GM23338 (cell line): ENCODE results near the gene ZNF774. TPM values are rescaled to one million over a fixed set of nuclear protein-coding genes. Genes with fewer than 3 reads are reported as not detected.

Source experiments
- ATAC-seq: fragments of 200-7000 bp; cut with Tn5 transposase; 3 replicates; pipeline ENCODE4 v1.9.1; 2020
- DNase-seq: peaks from one replicate; pipeline ENCODE4 v3.0.0-alpha.2; 2015; ENCODE audit warnings: low spot score
- H2AFZ ChIP-seq: fragments of 200-600 bp; sonication (generic); 2 replicates; pipeline ENCODE4 v1.8.0; 2016; ENCODE audit warnings: antibody characterized with exemption, mild to moderate bottlenecking, moderate library complexity
- H3F3A ChIP-seq: fragments of 200-600 bp; sonication (generic); replicated peaks from 2 replicates; pipeline ENCODE4 v1.8.0; 2017; ENCODE audit warnings: antibody characterized with exemption, mixed run types, low read depth
- H3K27ac ChIP-seq: fragments of 200-600 bp; sonication (generic); 2 replicates; pipeline ENCODE4 v1.6.1; 2016; ENCODE audit warnings: low read depth
- H3K27me3 ChIP-seq: fragments of 200-600 bp; sonication (generic); 2 replicates; pipeline ENCODE4 v1.8.0; 2016; ENCODE audit warnings: mild to moderate bottlenecking, mixed run types, moderate library complexity; ENCODE audit not compliant: insufficient read depth
- H3K36me3 ChIP-seq: fragments of 200-600 bp; sonication (generic); 2 replicates; pipeline ENCODE4 v1.8.0; 2016; ENCODE audit warnings: mild to moderate bottlenecking; ENCODE audit not compliant: insufficient read depth
- H3K4me1 ChIP-seq: fragments of 200-600 bp; sonication (generic); 2 replicates; pipeline ENCODE4 v1.8.0; 2016; ENCODE audit warnings: mild to moderate bottlenecking, moderate library complexity; ENCODE audit not compliant: insufficient read depth
- H3K4me2 ChIP-seq: fragments of 200-600 bp; sonication (generic); 2 replicates; pipeline ENCODE4 v1.7.1; 2017; ENCODE audit warnings: mixed run types
- H3K4me3 ChIP-seq: fragments of 200-600 bp; sonication (generic); 2 replicates; pipeline ENCODE4 v1.6.1; 2016; ENCODE audit warnings: mixed run types
- H3K79me2 ChIP-seq: fragments of 200-600 bp; sonication (generic); replicated peaks from 2 replicates; pipeline ENCODE4 v1.8.0; 2017; ENCODE audit warnings: mild to moderate bottlenecking; ENCODE audit not compliant: insufficient read depth
- H3K9me2 ChIP-seq: fragments of 200-600 bp; sonication (generic); 2 replicates; pipeline ENCODE4 v1.8.0; 2017; ENCODE audit not compliant: insufficient read depth
- H4K20me1 ChIP-seq: fragments of 200-600 bp; sonication (generic); replicated peaks from 2 replicates; pipeline ENCODE4 v1.8.0; 2017; ENCODE audit warnings: mild to moderate bottlenecking; ENCODE audit not compliant: insufficient read depth
- H3K27ac Mint-ChIP-seq: 2 replicates; pipeline ENCODE4 v1.8.0; 2020; ENCODE audit warnings: inconsistent platforms, mild to moderate bottlenecking, moderate library complexity, mixed read lengths
- H3K27me3 Mint-ChIP-seq: 3 replicates; pipeline ENCODE4 v1.8.0; 2022; ENCODE audit warnings: low read depth, mild to moderate bottlenecking, moderate library complexity, mixed read lengths, inconsistent platforms; ENCODE audit not compliant: insufficient read depth, poor library complexity
- H3K36me3 Mint-ChIP-seq: 3 replicates; pipeline ENCODE4 v1.8.0; 2021; ENCODE audit warnings: low read depth, mild to moderate bottlenecking, inconsistent platforms, moderate library complexity, mixed read lengths
- H3K4me1 Mint-ChIP-seq: 3 replicates; pipeline ENCODE4 v1.8.0; 2020; ENCODE audit warnings: mild to moderate bottlenecking, inconsistent platforms, mixed read lengths
- H3K4me3 Mint-ChIP-seq: 3 replicates; pipeline ENCODE4 v1.8.0; 2021; ENCODE audit warnings: moderate library complexity, mild to moderate bottlenecking, inconsistent platforms, mixed read lengths
- H3K9me3 Mint-ChIP-seq: 3 replicates; pipeline ENCODE4 v1.8.0; 2020; ENCODE audit warnings: moderate library complexity, mild to moderate bottlenecking, inconsistent platforms, mixed read lengths
- CREB1 ChIP-seq: fragments of 250-450 bp; sonication (Bioruptor Pico); IDR thresholded peaks from 2 replicates; pipeline ENCODE4 v1.5.0; 2020; ENCODE audit warnings: low read depth, mild to moderate bottlenecking, moderate library complexity
- EZH2 ChIP-seq: fragments of 200-600 bp; sonication (generic); IDR thresholded peaks from one replicate; pipeline ENCODE4 v1.8.0; 2017; ENCODE audit warnings: antibody characterized with exemption, mild to moderate bottlenecking, low read depth; ENCODE audit not compliant: unreplicated experiment
- EZH2phosphoT487 ChIP-seq: fragments of 200-600 bp; sonication (generic); IDR thresholded peaks from one replicate; pipeline ENCODE4 v1.8.1; 2018; ENCODE audit warnings: antibody characterized with exemption; ENCODE audit not compliant: unreplicated experiment
- JUNB ChIP-seq: IDR thresholded peaks from one replicate; pipeline ENCODE4 v1.6.1; 2016; ENCODE audit warnings: antibody characterized with exemption; ENCODE audit not compliant: unreplicated experiment
- NANOG ChIP-seq: IDR thresholded peaks from 2 replicates; pipeline ENCODE4 v1.6.1; 2016; ENCODE audit warnings: antibody characterized with exemption, borderline replicate concordance
- POLR2AphosphoS5 ChIP-seq: IDR thresholded peaks from 2 replicates; pipeline ENCODE4 v1.6.1; 2016; ENCODE audit warnings: antibody characterized with exemption, low read depth
- STAT1 ChIP-seq: IDR thresholded peaks from one replicate; pipeline ENCODE4 v1.6.1; 2016; ENCODE audit warnings: antibody characterized with exemption; ENCODE audit not compliant: unreplicated experiment
- ZNF114 ChIP-seq: fragments of 250-450 bp; sonication (Bioruptor Pico); IDR thresholded peaks from 2 replicates; pipeline ENCODE4 v1.5.0; 2020; ENCODE audit warnings: mild to moderate bottlenecking, moderate library complexity
- ZNF331 ChIP-seq: fragments of 250-450 bp; sonication (Bioruptor Pico); IDR thresholded peaks from 2 replicates; pipeline ENCODE4 v1.5.0; 2020; ENCODE audit warnings: low read depth, mild to moderate bottlenecking, moderate library complexity
- polyA plus RNA-seq: library from polyadenylated mRNA; unstranded; fragments of >200 nt; fragmentation: Nextera tagmentation; extraction: Ambion mirVana; gene quantifications from 2 replicates; pipeline ENCODE4 v1.2.1, GENCODE V29; 2016
- total RNA-seq: library from RNA; depleted of rRNA; stranded (reverse); fragments of >200 nt; shearing (Covaris generic); gene quantifications from 2 replicates; pipeline ENCODE4 v1.2.3, GENCODE V29; 2014
- TF ChIP-seq, protein P1 (sequence below): IDR thresholded peaks from one replicate; pipeline ENCODE4 v1.6.1; 2018; ENCODE audit warnings: antibody characterized with exemption; ENCODE audit not compliant: unreplicated experiment
- TF ChIP-seq, protein P2 (sequence below): fragments of 250-450 bp; sonication (Bioruptor Pico); IDR thresholded peaks from 2 replicates; pipeline ENCODE4 v1.5.0; 2020; ENCODE audit warnings: mild to moderate bottlenecking, moderate library complexity
- TF ChIP-seq, protein P3 (sequence below): IDR thresholded peaks from 2 replicates; pipeline ENCODE4 v1.6.1; 2016; ENCODE audit warnings: antibody characterized with exemption
- TF ChIP-seq, protein P4 (sequence below), 2 experiments: fragments of 200-600 bp in 1 of 2; sonication (generic) in 1 of 2; conservative IDR thresholded peaks; 2 replicates each; pipeline versions ENCODE4 v1.5.1 to v1.6.1; 2016 to 2017; ENCODE audit warnings: antibody characterized with exemption in 2 of 2, low read depth in 2 of 2, mild to moderate bottlenecking in 2 of 2, moderate library complexity in 1 of 2

Gene ZNF774
- total and polyA plus RNA-seq, 2 experiments from 2014 or later, result 0.45 to 1.8 TPM

DNA sequence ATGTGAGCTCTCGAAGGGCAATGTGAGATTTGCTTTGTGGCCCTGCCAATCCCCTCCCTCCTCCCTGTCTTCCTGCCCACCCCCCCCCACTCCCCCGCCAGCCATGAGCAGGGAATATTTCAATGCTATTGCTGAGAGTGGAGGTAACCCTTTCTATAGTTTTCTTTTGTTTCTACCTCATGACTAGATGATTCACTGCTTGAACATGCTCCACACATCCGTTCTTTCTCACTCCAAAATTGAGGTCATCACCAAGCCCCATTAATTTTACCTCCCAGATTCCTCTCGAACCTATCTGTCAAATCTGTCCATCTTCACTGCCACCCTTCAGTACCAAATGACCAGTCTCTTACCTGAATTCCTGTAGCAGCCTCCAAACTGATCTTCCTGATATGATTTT, 12.2 kb downstream of the ZNF774 start:
- Histone ChIP-seq H4K20me1 (no peaks in the 10 kb centered on the region), H3K4me3 (no peak overlapping the region), H3K4me2 (no peak overlapping the region), H2AFZ (no peak overlapping the region), H3K27ac (no peak overlapping the region), H3K9me2 (no peaks in the 10 kb centered on the region), H3K27me3 (no peaks in the 10 kb centered on the region), H3K79me2 (no peaks in the 10 kb centered on the region), H3K36me3 (no peaks in the 10 kb centered on the region), H3K4me1 (no peaks in the 10 kb centered on the region), H3F3A (0 out of 2 replicates have a peak, but pooled peaks cover 4% of the 10 kb centered on the region)
- Mint-ChIP-seq H3K27me3 (no peaks in the 10 kb centered on the region), H3K36me3 (peaks cover 6% of the 10 kb centered on the region; the same call in 1 of the 3 replicates), H3K4me3 (no peak overlapping the region), H3K9me3 (no peaks in the 10 kb centered on the region; the same call in 2 of the 3 replicates), H3K27ac (no peak overlapping the region), H3K4me1 (peaks cover 13% of the 10 kb centered on the region)
- no peak for ATAC-seq
- no peak for TF ChIP-seq STAT1
- TF ChIP-seq ZNF114 (CRISPR knock-in tag), result no peak
- TF ChIP-seq EZH2, result no peak
- TF ChIP-seq CREB1 (CRISPR knock-in tag), result no peak
- TF ChIP-seq, protein P1, sequence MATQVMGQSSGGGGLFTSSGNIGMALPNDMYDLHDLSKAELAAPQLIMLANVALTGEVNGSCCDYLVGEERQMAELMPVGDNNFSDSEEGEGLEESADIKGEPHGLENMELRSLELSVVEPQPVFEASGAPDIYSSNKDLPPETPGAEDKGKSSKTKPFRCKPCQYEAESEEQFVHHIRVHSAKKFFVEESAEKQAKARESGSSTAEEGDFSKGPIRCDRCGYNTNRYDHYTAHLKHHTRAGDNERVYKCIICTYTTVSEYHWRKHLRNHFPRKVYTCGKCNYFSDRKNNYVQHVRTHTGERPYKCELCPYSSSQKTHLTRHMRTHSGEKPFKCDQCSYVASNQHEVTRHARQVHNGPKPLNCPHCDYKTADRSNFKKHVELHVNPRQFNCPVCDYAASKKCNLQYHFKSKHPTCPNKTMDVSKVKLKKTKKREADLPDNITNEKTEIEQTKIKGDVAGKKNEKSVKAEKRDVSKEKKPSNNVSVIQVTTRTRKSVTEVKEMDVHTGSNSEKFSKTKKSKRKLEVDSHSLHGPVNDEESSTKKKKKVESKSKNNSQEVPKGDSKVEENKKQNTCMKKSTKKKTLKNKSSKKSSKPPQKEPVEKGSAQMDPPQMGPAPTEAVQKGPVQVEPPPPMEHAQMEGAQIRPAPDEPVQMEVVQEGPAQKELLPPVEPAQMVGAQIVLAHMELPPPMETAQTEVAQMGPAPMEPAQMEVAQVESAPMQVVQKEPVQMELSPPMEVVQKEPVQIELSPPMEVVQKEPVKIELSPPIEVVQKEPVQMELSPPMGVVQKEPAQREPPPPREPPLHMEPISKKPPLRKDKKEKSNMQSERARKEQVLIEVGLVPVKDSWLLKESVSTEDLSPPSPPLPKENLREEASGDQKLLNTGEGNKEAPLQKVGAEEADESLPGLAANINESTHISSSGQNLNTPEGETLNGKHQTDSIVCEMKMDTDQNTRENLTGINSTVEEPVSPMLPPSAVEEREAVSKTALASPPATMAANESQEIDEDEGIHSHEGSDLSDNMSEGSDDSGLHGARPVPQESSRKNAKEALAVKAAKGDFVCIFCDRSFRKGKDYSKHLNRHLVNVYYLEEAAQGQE, result no peak
- TF ChIP-seq, protein P2, sequence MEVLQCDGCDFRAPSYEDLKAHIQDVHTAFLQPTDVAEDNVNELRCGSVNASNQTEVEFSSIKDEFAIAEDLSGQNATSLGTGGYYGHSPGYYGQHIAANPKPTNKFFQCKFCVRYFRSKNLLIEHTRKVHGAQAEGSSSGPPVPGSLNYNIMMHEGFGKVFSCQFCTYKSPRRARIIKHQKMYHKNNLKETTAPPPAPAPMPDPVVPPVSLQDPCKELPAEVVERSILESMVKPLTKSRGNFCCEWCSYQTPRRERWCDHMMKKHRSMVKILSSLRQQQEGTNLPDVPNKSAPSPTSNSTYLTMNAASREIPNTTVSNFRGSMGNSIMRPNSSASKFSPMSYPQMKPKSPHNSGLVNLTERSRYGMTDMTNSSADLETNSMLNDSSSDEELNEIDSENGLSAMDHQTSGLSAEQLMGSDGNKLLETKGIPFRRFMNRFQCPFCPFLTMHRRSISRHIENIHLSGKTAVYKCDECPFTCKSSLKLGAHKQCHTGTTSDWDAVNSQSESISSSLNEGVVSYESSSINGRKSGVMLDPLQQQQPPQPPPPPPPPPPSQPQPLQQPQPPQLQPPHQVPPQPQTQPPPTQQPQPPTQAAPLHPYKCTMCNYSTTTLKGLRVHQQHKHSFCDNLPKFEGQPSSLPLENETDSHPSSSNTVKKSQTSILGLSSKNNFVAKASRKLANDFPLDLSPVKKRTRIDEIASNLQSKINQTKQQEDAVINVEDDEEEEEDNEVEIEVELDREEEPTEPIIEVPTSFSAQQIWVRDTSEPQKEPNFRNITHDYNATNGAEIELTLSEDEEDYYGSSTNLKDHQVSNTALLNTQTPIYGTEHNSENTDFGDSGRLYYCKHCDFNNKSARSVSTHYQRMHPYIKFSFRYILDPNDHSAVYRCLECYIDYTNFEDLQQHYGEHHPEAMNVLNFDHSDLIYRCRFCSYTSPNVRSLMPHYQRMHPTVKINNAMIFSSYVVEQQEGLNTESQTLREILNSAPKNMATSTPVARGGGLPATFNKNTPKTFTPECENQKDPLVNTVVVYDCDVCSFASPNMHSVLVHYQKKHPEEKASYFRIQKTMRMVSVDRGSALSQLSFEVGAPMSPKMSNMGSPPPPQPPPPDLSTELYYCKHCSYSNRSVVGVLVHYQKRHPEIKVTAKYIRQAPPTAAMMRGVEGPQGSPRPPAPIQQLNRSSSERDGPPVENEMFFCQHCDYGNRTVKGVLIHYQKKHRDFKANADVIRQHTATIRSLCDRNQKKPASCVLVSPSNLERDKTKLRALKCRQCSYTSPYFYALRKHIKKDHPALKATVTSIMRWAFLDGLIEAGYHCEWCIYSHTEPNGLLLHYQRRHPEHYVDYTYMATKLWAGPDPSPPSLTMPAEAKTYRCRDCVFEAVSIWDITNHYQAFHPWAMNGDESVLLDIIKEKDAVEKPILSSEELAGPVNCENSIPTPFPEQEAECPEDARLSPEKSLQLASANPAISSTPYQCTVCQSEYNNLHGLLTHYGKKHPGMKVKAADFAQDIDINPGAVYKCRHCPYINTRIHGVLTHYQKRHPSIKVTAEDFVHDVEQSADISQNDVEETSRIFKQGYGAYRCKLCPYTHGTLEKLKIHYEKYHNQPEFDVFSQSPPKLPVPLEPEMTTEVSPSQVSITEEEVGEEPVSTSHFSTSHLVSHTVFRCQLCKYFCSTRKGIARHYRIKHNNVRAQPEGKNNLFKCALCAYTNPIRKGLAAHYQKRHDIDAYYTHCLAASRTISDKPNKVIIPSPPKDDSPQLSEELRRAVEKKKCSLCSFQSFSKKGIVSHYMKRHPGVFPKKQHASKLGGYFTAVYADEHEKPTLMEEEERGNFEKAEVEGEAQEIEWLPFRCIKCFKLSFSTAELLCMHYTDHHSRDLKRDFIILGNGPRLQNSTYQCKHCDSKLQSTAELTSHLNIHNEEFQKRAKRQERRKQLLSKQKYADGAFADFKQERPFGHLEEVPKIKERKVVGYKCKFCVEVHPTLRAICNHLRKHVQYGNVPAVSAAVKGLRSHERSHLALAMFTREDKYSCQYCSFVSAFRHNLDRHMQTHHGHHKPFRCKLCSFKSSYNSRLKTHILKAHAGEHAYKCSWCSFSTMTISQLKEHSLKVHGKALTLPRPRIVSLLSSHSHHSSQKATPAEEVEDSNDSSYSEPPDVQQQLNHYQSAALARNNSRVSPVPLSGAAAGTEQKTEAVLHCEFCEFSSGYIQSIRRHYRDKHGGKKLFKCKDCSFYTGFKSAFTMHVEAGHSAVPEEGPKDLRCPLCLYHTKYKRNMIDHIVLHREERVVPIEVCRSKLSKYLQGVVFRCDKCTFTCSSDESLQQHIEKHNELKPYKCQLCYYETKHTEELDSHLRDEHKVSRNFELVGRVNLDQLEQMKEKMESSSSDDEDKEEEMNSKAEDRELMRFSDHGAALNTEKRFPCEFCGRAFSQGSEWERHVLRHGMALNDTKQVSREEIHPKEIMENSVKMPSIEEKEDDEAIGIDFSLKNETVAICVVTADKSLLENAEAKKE, result no peak
- TF ChIP-seq JUNB, result no peak
- no peak for TF ChIP-seq EZH2phosphoT487
- TF ChIP-seq, protein P3, sequence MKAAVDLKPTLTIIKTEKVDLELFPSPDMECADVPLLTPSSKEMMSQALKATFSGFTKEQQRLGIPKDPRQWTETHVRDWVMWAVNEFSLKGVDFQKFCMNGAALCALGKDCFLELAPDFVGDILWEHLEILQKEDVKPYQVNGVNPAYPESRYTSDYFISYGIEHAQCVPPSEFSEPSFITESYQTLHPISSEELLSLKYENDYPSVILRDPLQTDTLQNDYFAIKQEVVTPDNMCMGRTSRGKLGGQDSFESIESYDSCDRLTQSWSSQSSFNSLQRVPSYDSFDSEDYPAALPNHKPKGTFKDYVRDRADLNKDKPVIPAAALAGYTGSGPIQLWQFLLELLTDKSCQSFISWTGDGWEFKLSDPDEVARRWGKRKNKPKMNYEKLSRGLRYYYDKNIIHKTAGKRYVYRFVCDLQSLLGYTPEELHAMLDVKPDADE, result no peak
- TF ChIP-seq, protein P4, sequence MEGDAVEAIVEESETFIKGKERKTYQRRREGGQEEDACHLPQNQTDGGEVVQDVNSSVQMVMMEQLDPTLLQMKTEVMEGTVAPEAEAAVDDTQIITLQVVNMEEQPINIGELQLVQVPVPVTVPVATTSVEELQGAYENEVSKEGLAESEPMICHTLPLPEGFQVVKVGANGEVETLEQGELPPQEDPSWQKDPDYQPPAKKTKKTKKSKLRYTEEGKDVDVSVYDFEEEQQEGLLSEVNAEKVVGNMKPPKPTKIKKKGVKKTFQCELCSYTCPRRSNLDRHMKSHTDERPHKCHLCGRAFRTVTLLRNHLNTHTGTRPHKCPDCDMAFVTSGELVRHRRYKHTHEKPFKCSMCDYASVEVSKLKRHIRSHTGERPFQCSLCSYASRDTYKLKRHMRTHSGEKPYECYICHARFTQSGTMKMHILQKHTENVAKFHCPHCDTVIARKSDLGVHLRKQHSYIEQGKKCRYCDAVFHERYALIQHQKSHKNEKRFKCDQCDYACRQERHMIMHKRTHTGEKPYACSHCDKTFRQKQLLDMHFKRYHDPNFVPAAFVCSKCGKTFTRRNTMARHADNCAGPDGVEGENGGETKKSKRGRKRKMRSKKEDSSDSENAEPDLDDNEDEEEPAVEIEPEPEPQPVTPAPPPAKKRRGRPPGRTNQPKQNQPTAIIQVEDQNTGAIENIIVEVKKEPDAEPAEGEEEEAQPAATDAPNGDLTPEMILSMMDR (conservative IDR thresholded peaks at IDR 0.05; ENCODE audit: low read depth in 2 of 2), result no peak
- TF ChIP-seq ZNF331 (CRISPR knock-in tag), result no peak
- no peak for TF ChIP-seq NANOG
- TF ChIP-seq POLR2AphosphoS5, result no peak
- DNase-seq, result no peak
